Activated CD8-positive, alpha-beta memory T cell treated with anti-CD3 and anti-CD28 coated beads for 1 hour (primary cell): ENCODE measurements around the gene ROR1.

ENCODE experiments used
- DNase-seq, 2 donors: peaks; one replicate each; pipeline ENCODE4 v3.0.0-alpha.2; 2020; ENCODE audit warnings: low read depth in 1 of 2; ENCODE audit errors: extremely low read depth in 1 of 2

The ROR1 gene

DNA sequence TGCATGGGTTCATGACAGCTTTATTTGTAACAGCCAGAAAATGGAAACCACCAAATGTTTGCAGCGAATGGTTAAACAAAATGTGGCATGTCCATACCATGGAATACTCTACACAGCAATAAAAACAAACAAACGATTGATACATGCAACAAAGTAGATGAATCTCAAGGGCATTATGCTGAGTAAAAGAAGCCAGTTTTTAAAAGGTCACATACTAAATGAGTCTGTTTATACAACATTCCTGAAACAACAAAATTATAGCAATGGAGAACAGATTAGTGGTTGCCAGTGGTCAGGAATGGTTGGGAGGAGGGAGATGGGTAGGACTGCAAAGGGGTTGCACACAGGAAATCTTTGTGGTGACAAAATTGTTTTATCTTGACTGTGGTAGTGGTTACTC, 227.2 kb downstream of the ROR1 start:
- DNase-seq = no peak

DNA sequence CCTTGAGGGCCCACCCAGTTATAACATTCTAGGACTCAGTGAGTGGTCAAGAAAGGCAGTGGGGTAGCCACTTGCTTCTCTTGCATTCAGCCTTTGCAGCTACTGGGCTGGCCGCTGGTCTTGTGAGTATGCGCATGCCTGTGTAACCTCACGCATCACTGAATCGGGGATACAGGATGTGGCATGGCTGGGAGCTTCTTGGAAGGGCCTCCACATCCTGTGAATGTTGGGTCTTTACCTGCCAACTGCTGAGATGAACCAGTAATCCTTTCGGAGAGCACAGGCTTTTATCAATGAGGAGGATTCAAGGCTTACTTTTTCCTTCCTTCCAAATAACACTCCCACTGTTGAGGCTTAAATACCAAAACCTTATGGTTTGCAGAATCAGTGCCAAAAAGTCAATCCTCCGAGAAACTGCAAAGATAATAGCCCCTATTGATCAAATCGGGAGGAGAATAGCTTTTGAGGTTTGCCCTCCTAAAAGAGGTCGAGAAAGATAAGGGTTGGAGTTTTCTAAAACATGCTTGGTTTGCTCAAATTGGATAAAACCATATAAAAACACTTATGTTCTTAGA, 230.7 kb downstream of the ROR1 start:
- no peak for DNase-seq

GRCh38 chr1:64005801-64006200, 232.0 kb downstream of the ROR1 start:
- no peak for DNase-seq

- DNase-seq = no peak
Observed at GRCh38 chr1:64006276-64007051, 232.6 kb downstream of the ROR1 start.

- no peak for DNase-seq
Observed at GRCh38 chr1:64010316-64010715, 236.5 kb downstream of the ROR1 start.

GRCh38 chr1:64013395-64013794, 239.6 kb downstream of the ROR1 start:
- DNase-seq = no peak

DNA sequence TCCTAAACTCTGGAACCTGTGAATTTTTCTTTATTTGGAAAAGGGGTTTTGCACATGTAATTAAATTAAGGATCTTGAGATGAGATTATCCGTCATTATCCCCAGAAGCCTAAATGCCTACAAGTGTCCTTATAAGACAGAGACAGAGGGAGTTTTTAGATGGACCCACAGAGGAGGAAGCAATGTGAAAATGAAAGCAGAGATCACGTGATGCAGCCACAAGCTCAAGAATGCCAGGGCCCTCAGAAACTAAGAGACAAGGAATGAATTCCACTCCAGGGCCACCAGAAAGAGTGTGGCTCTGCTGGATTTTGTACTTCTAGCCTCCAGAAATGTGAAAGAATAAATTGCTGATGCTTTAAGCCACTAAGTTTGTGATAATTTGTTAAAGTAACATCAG, 246.0 kb downstream of the ROR1 start:
- no peak for DNase-seq

GRCh38 chr1:64021066-64021465, 247.2 kb downstream of the ROR1 start:
- DNase-seq = no peak

- no peak for DNase-seq
Observed at GRCh38 chr1:64025051-64025450, 251.2 kb downstream of the ROR1 start.

- no peak for DNase-seq
Observed at GRCh38 chr1:64029037-64029436, 255.2 kb downstream of the ROR1 start.

DNA sequence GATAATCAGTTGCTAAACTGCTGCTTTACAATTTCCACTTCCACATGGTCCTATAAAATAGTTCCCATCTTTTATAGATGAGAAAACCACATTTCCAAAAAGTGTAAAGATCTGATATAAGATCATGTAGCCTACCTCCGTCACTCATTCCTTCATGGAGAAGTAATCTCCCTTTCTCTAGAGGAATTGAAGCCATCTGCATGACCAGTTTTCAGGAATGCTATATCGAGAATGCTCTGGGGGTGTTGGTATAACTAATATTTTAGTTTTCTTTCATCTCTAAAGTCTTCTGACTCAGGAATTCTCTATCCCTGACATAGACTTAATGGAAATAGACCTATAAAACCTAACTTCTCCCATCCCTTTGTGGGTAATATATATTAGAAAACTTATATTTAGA, 256.6 kb downstream of the ROR1 start:
- DNase-seq = no peak

- no peak for DNase-seq
Observed at GRCh38 chr1:64031236-64031635, 257.4 kb downstream of the ROR1 start.

DNA sequence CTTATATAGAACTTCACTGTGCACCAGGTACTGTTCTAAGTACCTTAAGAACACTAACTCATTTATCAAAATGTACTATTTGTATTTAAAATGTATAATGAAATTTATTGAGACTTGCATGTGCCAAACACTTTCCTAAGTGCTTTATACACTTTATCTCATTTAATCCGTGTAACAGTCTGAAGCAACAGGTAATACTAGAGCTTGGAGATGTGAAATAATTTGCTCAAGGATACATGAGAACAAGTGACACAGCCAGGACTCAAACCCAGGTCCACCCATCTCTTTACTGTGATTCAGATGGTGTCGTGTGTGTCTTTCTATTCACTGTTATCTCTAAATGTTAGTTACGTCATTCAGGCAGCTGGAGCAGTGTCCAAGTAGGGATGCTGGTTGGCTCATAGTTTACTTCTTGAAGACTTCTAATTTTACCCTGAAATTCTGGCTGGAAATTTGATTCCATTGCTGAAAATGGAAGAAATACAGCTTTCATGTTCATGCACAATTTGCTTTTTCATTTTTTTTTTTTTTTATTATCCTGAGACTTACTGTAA, 259.9 kb downstream of the ROR1 start:
- DNase-seq = no peak

DNA sequence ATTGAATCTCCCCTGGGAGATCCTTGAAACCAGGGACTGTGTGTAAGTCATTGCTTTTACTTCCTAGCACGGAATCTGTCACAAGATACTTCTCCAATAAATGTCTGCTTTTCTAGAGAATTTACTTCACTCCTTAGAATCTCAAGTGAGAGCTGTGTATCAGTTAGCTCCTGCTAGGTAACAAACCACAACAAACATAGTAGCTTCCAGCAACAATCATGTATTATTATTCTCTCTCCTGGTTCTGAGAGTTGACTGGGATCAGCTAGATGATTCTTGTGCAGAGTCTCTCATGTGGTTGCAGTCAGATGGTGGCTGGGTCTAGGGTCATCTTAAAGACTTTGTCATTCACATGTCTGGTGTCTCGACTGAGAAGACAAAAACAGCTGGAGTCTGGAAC, 262.7 kb downstream of the ROR1 start:
- DNase-seq = no peak

GRCh38 chr1:64038119-64038518, 264.3 kb downstream of the ROR1 start:
- DNase-seq = no peak

DNA sequence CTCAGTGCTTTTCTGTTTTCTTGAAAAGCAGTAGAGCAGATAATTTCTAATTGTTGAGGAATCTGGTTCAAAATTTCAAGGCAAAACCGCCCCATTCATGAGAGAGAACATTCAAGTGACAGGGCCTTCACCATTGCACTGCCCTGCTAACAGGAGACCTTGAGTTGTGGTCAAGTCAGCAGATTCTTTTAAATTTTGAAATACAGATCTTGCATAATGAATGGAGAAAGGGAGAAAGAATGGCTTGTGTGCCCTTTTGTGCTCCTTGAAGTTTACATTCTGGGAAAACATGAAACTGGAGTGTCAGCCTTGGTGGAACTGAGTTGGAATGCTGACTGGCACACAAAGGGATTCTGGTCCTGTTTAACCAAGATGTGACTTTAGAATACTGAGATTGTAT, 265.1 kb downstream of the ROR1 start:
- no peak for DNase-seq

DNA sequence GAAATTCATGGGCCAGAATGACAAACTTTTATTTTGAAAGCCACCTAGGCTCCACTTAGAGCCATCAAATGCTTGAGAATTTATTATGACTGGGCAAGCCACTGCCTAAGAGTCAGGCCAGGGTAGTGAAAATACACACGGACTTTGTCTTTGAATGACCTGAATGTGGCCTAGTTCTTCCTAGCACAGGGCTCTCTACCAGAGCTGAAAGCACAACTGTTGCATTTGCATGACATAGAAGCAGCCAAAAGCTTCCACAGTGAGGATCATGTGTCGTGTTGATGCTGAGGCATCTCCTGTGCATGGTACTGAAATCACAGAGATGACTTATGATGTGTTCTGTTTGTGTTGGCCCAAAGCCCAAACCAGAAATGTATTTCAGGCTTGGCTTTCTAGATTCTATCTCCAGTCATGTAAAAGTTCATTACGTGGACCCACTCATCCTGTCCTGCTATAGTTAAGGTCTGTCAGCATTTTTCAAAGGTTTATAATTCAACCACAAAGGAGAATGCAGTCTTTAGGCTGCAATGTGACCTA, 265.6 kb downstream of the ROR1 start:
- no peak for DNase-seq

DNA sequence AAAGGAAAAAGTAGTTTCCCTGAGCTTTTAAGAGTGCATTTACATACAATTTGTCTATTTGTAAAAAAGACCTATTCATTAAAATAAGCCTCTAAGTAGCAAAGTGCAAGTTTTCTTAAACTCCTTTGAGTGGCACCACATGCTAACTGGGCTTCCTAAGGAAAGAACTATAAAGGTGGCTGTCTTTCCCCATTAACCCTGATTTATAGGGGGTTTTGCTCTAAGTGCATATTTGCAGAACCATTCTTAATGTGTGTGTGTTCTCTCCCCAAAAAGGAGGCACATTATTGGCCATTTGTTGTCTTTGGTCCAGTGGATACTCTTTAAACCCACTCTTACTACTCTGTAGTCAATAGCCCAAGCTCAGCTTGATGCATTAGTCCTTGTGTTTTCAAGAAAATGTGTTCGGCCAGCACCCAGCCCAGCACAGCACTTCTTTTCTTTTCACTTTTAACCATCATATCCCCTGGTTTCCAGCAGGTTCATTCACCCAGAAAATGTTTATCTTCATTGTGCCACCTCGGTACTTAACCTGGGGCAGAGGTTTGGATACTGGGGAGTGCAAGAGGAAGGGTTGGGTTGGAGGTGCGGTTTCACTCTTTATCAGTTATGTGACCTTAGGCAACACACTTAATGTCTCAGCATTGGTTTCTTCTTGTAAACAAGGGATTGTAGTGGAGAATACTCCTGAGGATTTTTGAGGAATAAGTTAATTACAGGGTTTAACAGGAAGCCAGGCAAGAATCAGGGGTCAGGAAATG, 267.7 kb downstream of the ROR1 start:
- no peak for DNase-seq

DNA sequence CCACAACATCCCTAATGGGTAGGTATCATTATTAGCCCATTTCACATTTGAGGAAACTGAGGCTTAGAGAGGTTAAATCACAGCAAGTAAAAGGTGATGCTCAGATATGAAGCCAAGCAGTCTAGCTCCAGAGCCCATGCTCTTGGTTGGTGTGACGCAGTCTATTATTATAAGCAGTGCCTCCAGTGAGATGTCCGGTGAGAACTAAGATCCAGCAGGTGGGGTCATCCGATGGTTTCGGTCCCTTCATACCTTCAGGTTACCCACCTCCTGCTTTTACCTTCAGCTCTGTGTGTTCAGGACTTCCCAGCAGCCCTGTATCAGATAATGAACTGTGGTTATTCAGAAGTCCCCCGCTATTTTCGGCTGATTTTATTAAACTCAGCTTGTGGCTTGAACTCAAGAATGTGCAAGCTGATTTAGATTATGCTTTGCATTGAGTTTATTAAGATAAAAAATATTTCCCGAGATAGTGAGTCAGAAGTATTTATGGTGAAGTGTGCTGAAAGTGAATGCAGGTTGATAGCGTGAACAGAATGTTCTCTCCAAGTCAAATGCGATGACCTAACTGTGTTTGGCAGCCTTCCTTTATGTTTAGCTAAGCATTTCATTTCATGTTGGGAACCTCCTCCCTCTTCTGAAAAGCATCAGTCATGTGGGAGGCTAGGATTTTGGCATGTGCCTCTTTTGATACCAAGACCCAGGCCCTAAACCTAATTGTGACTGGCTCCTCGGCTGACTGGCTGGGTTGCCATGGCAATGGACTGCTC, 268.7 kb downstream of the ROR1 start:
- no peak for DNase-seq

DNA sequence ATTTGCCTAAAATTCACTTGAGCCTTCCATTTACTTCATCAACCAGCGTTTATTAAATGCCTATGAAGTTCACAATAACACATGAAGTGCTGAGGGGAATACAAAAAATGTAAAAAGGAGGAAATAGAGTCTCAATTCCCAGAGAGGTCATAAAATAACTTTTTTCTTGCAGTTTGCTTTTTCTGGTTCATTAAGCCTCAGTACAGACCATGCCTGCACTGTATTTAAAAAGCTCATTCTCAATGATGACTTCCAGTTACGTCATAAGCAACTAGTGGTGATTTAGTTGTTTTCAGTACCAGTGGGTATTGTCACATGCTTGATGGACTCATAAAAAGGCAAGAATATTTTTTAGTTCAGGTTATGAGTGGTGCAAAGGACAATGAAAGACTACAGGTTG, 269.5 kb downstream of the ROR1 start:
- no peak for DNase-seq

DNA sequence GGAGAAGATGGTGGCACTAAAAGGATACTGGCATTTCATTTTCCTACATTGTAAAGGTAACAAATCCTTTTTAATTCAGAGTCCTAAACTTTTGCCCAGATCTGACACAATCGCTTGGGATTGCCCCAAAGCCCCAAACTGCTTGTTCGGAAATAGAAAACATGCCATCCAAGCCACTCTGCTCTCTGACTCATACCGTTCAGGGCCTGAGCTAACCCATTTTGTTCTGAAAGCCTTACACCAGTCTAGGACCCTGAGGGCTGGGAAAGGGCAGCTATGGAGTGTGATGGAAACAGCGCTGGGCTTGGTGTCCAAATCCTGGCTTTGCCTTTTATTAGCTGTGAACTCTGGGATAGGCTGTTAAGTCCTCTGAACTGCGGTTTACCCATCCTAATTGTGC, 270.2 kb downstream of the ROR1 start:
- DNase-seq = no peak
